ENCODE results near the gene TRMO. TPM values are rescaled to one million over a fixed set of nuclear protein-coding genes. Genes with fewer than 3 reads are reported as not detected.

Gene TRMO
- total RNA-seq, 2 experiments from 2014 or later: 42.8 to 45.8 TPM

- H3K27ac ChIP-seq (ENCODE audit: low read depth in 1 of 2, low read length in 2 of 2): no peak overlapping the region
- no peaks in the 10 kb centered on the region for H3K36me3 ChIP-seq (ENCODE audit: insufficient read depth, low read length)
- no peaks in the 10 kb centered on the region for H3K9me3 ChIP-seq (ENCODE audit: control insufficient read depth in 1 of 2, insufficient read depth in 1 of 2, low read length in 2 of 2)
- Mint-ChIP-seq H3K4me3 (no peak overlapping the region), H3K4me1 (ENCODE audit: low read depth) (peaks cover 20% of the 10 kb centered on the region), H3K36me3 (ENCODE audit: low read depth) (peaks cover 15% of the 10 kb centered on the region), H3K27me3 (no peaks in the 10 kb centered on the region), H3K27ac (no peak overlapping the region), H3K9me3 (peaks cover 5% of the 10 kb centered on the region)
- DNase-seq (no peak), ATAC-seq (ENCODE audit: poor library complexity) (no peak)
- no peak for TF ChIP-seq CTCF (IDR thresholded peaks at IDR 0.05)
- peaks cover 10% of the 10 kb centered on the region for H3K4me1 ChIP-seq (ENCODE audit: insufficient read depth, low read length)
- intact Hi-C loops (cut with DNase I, micrococcal nuclease): loop anchor here (2.0 to 5.0 kb wide), 3 partner anchors 13 to 63 kb away; no protein-coding TSS in a partner anchor
- POLR2A ChIA-PET: interaction anchor here (1.1 to 5.8 kb wide), 2 partner anchors 10 to 29 kb away, joined by 7 to 60 read pairs; partner anchors contain the start of gene TRMO
- CTCF ChIA-PET: interaction anchor here (1.2 to 4.0 kb wide), 3 partner anchors 9 to 31 kb away, joined by 5 to 78 read pairs (median 60); partner anchors contain the start of gene TRMO
- H3K27me3 ChIP-seq (ENCODE audit: control insufficient read depth in 1 of 2, insufficient read depth in 2 of 2, low read length in 2 of 2): no peaks in the 10 kb centered on the region
- no peak overlapping the region for H3K4me3 ChIP-seq (ENCODE audit: low read length)
Measured at GRCh38 chr9:97891736-97892135, 30.6 kb downstream of the TRMO start.

GRCh38 chr9:97889941-97890887, 32.1 kb downstream of the TRMO start:
- Histone ChIP-seq H3K9me3 (ENCODE audit: control insufficient read depth in 1 of 2, insufficient read depth in 1 of 2, low read length in 2 of 2) (no peaks in the 10 kb centered on the region), H3K27ac (ENCODE audit: low read depth in 1 of 2, low read length in 2 of 2) (no peak overlapping the region), H3K4me3 (ENCODE audit: low read length) (no peak overlapping the region), H3K4me1 (ENCODE audit: insufficient read depth, low read length) (peaks cover 10% of the 10 kb centered on the region), H3K27me3 (ENCODE audit: control insufficient read depth in 1 of 2, insufficient read depth in 2 of 2, low read length in 2 of 2) (no peaks in the 10 kb centered on the region), H3K36me3 (ENCODE audit: insufficient read depth, low read length) (no peaks in the 10 kb centered on the region)
- Mint-ChIP-seq H3K4me3 (no peak overlapping the region), H3K36me3 (ENCODE audit: low read depth) (peaks cover 8% of the 10 kb centered on the region), H3K27ac (peak overlapping the region; percentile 50), H3K9me3 (peaks cover 5% of the 10 kb centered on the region), H3K27me3 (no peaks in the 10 kb centered on the region), H3K4me1 (ENCODE audit: low read depth) (peaks cover 12% of the 10 kb centered on the region)
- ATAC-seq (ENCODE audit: poor library complexity): peak; percentile 74
- ChIA-PET POLR2A (interaction anchor here (0.9 to 5.8 kb wide), 5 partner anchors 10 to 193 kb away, joined by 3 to 60 read pairs (median 4); partner anchors contain the start of genes TRMO and XPA), CTCF (interaction anchor here (0.6 to 4.0 kb wide), 28 partner anchors 8 to 367 kb away, joined by 3 to 78 read pairs (median 4); partner anchors contain the start of genes ANP32B, TRMO and XPA)
- TF ChIP-seq CTCF (IDR thresholded peaks at IDR 0.05): peak; percentile 86
- peak; percentile 53 to 82 (median 64) for DNase-seq
- intact Hi-C loops (cut with DNase I, micrococcal nuclease): loop anchor here (1.0 to 5.0 kb wide), 4 partner anchors 15 to 65 kb away; no protein-coding TSS in a partner anchor

GRCh38 chr9:97880336-97880735, 42.0 kb downstream of the TRMO start:
- H3K4me1 ChIP-seq (ENCODE audit: insufficient read depth, low read length): no peaks in the 10 kb centered on the region
- ChIA-PET CTCF (interaction anchor here (1.2 kb wide), 1 partner anchor 10 kb away, joined by 4 read pairs; no protein-coding TSS in a partner anchor), POLR2A (interaction anchor here (0.8 to 0.9 kb wide), 3 partner anchors 10 to 29 kb away, joined by 3 to 4 read pairs (median 3); no protein-coding TSS in a partner anchor)
- no peaks in the 10 kb centered on the region for H3K9me3 ChIP-seq (ENCODE audit: control insufficient read depth in 1 of 2, insufficient read depth in 1 of 2, low read length in 2 of 2)
- no peaks in the 10 kb centered on the region for H3K4me1 Mint-ChIP-seq (ENCODE audit: low read depth)
- intact Hi-C loops (cut with DNase I, micrococcal nuclease): no loop called here
- no peak for ATAC-seq (ENCODE audit: poor library complexity)
- no peak overlapping the region for H3K27ac ChIP-seq (ENCODE audit: low read depth in 1 of 2, low read length in 2 of 2)
- H3K9me3 Mint-ChIP-seq: no peaks in the 10 kb centered on the region
- H3K4me3 ChIP-seq (ENCODE audit: low read length): no peak overlapping the region
- no peaks in the 10 kb centered on the region for H3K36me3 ChIP-seq (ENCODE audit: insufficient read depth, low read length)
- no peak for DNase-seq
- H3K27ac Mint-ChIP-seq: no peak overlapping the region
- no peaks in the 10 kb centered on the region for H3K27me3 ChIP-seq (ENCODE audit: control insufficient read depth in 1 of 2, insufficient read depth in 2 of 2, low read length in 2 of 2)
- no peak overlapping the region for H3K4me3 Mint-ChIP-seq
- no peaks in the 10 kb centered on the region for H3K36me3 Mint-ChIP-seq (ENCODE audit: low read depth)
- H3K27me3 Mint-ChIP-seq: no peaks in the 10 kb centered on the region
- no peak for TF ChIP-seq CTCF (IDR thresholded peaks at IDR 0.05)
